HepG2 (cell line): Measurements from ENCODE around the gene EEPD1. TPM values are rescaled to one million over a fixed set of nuclear protein-coding genes. Genes with fewer than 3 reads are reported as not detected.
A peak's percentile ranks its signal among the peaks of the same experiment; 100 is the strongest.

Experiments used
- FOXO4 ChIP-seq: sonication (generic); formaldehyde crosslinking; conservative IDR thresholded peaks from 2 replicates; pipeline ENCODE4 v1.8.1; 2023; ENCODE audit warnings: missing genetic modification reagents
- HBP1 ChIP-seq: IDR thresholded peaks from 2 replicates; pipeline ENCODE4 v1.6.1; 2016; ENCODE audit warnings: low read depth, control low read depth
- HNRNPL ChIP-seq: fragments of 200-400 bp; formaldehyde crosslinking; IDR thresholded peaks from 2 replicates; pipeline ENCODE4 v1.6.1; 2017; ENCODE audit warnings: mild to moderate bottlenecking, low read depth, low read length
- HNRNPLL ChIP-seq: fragments of 200-400 bp; formaldehyde crosslinking; IDR thresholded peaks from 2 replicates; pipeline ENCODE4 v1.6.1; 2017; ENCODE audit warnings: mild to moderate bottlenecking, low read depth, low read length; ENCODE audit not compliant: poor library complexity, severe bottlenecking
- MBD4 ChIP-seq: IDR thresholded peaks from 2 replicates; pipeline ENCODE4 v1.6.1; 2012; ENCODE audit warnings: low read length, inconsistent platforms, borderline replicate concordance
- MLX ChIP-seq: IDR thresholded peaks from 2 replicates; pipeline ENCODE4 v1.6.1; 2016
- MTA3 ChIP-seq: sonication (generic); formaldehyde crosslinking; IDR thresholded peaks from 2 replicates; pipeline ENCODE4 v1.4.0; 2020; ENCODE audit warnings: missing genetic modification reagents
- NFE2L1 ChIP-seq: sonication (generic); formaldehyde crosslinking; IDR thresholded peaks from 2 replicates; pipeline ENCODE4 v1.4.0; 2020; ENCODE audit warnings: missing genetic modification reagents, mild to moderate bottlenecking, borderline replicate concordance
- POGZ ChIP-seq: sonication (generic); formaldehyde crosslinking; IDR thresholded peaks from 2 replicates; pipeline ENCODE4 v1.4.0; 2020; ENCODE audit warnings: mild to moderate bottlenecking, missing genetic modification reagents
- SOX5 ChIP-seq: IDR thresholded peaks from 2 replicates; pipeline ENCODE4 v1.6.1; 2016; ENCODE audit warnings: borderline replicate concordance
- SP1 ChIP-seq, 2 experiments: fragments of 450-650 bp in 1 of 2; sonication (generic) in 1 of 2; formaldehyde crosslinking in 1 of 2; IDR thresholded peaks; 2 replicates each; pipeline versions ENCODE4 v1.4.0 to v1.6.1; 2016 to 2020; ENCODE audit warnings: missing genetic modification reagents in 1 of 2
- STAT6 ChIP-seq: sonication (generic); formaldehyde crosslinking; IDR thresholded peaks from 2 replicates; pipeline ENCODE4 v1.4.0; 2020; ENCODE audit warnings: missing genetic modification reagents, mild to moderate bottlenecking, borderline replicate concordance
- ZBTB26 ChIP-seq: IDR thresholded peaks from 2 replicates; pipeline ENCODE4 v1.6.1; 2016; ENCODE audit warnings: missing compliant biosample characterization, missing genetic modification reagents, borderline replicate concordance
- ZNF350 ChIP-seq: sonication (generic); formaldehyde crosslinking; IDR thresholded peaks from 2 replicates; pipeline ENCODE4 v1.4.0; 2020; ENCODE audit warnings: mild to moderate bottlenecking, low read depth, missing genetic modification reagents, borderline replicate concordance
- ZNF431 ChIP-seq: sonication (generic); formaldehyde crosslinking; IDR thresholded peaks from 2 replicates; pipeline ENCODE4 v1.9.0; 2022; ENCODE audit warnings: missing genetic modification reagents, low read depth, mild to moderate bottlenecking, borderline replicate concordance
- ZNF770 ChIP-seq: sonication (generic); formaldehyde crosslinking; IDR thresholded peaks from 2 replicates; pipeline ENCODE4 v1.5.0; 2020; ENCODE audit warnings: mild to moderate bottlenecking, missing genetic modification reagents
- ZNF839 ChIP-seq: sonication (generic); formaldehyde crosslinking; IDR thresholded peaks from 2 replicates; pipeline ENCODE4 v1.4.0; 2020; ENCODE audit warnings: missing genetic modification reagents, mild to moderate bottlenecking, borderline replicate concordance
- polyA plus RNA-seq, 8 experiments: library from polyadenylated mRNA; depleted of rRNA in 3 of 8; stranded (reverse) in 7 of 8; unstranded in 1 of 8; fragments of >200 nt; fragmentation: Illumina TruSeq in 4 of 8; extraction: Trizol in 4 of 8; gene quantifications; 2 replicates each; pipeline versions ENCODE4 v1.2.1 to v1.2.3, GENCODE V29; 2011 to 2016; ENCODE audit warnings: low read depth in 4 of 8, missing spikeins in 1 of 8, mixed read lengths in 1 of 8; ENCODE audit not compliant: insufficient read depth in 1 of 8
- total RNA-seq, 5 experiments: library from RNA; depleted of rRNA; stranded (reverse); fragments of >200 nt; fragmentation: Illumina TruSeq; extraction: Trizol; gene quantifications; 2 replicates each; pipeline ENCODE4 v1.2.3, GENCODE V29; 2016; ENCODE audit warnings: low read depth in 1 of 5

EEPD1 gene
- total and polyA plus RNA-seq, 2 of the 13 experiments (the other 11 are each of a cell fraction or from before 2014, with no cell fraction given), result 10.1 to 16.4 TPM

GRCh38 chr7:36291387-36292316 lies 138.6 kb downstream of the EEPD1 start (continued):
- TF ChIP-seq ZNF770 (no peak), ZNF839 (CRISPR knock-in tag) (no peak), ZNF431 (CRISPR knock-in tag) (0 out of 2 replicates have a peak, but pooled peaks have one; percentile 37), MLX (CRISPR knock-in tag) (peak; percentile 88; the same call in 1 of the 2 replicates), HNRNPLL (no peak), MTA3 (CRISPR knock-in tag) (no peak), NFE2L1 (CRISPR knock-in tag) (no peak), MBD4 (no peak), POGZ (CRISPR knock-in tag) (no peak; the same call in 1 of the 2 replicates), FOXO4 (CRISPR knock-in tag) (0 out of 2 replicates have a peak, but pooled peaks have one; percentile 31), STAT6 (CRISPR knock-in tag) (0 out of 2 replicates have a peak, but pooled peaks have one; percentile 48), ZBTB26 (CRISPR knock-in tag) (no peak), HBP1 (CRISPR knock-in tag) (peak; percentile 36; the same call in 1 of the 2 replicates), HNRNPL (no peak), SOX5 (CRISPR knock-in tag) (peak; percentile 52; the same call in 1 of the 2 replicates), ZNF350 (CRISPR knock-in tag) (no peak; the same call in 1 of the 2 replicates), SP1 (IDR thresholded peaks at IDR 0.05) (no peak), SP1 (CRISPR knock-in tag; IDR thresholded peaks at IDR 0.05) (peak; percentile 25; the same call in 1 of the 2 replicates)
